Measurements from ENCODE around the gene YAP1.

Gene YAP1

GRCh38 chr11:102220728-102221467 lies 110.7 kb downstream of the YAP1 start:
- Histone ChIP-seq H3K36me3 (ENCODE audit: control insufficient read depth, low read length) (no peaks in the 10 kb centered on the region), H3K4me2 (ENCODE audit: low read length) (no peak overlapping the region), H3F3A (ENCODE audit: control insufficient read depth, insufficient read depth) (no peaks in the 10 kb centered on the region), H3K4me3 (ENCODE audit: low read length) (no peak overlapping the region), H4K20me1 (ENCODE audit: control insufficient read depth, insufficient read depth, low read depth, low read length) (no peaks in the 10 kb centered on the region), H3K9me2 (replicated peaks; ENCODE audit: control insufficient read depth, low read length) (no peaks in the 10 kb centered on the region), H3K79me2 (ENCODE audit: control insufficient read depth, low read length) (no peaks in the 10 kb centered on the region), H3K27me3 (ENCODE audit: control insufficient read depth, low read length) (0 out of 2 replicates have a peak, but pooled peaks cover 2% of the 10 kb centered on the region), H3K4me1 (ENCODE audit: control insufficient read depth, low read length) (no peaks in the 10 kb centered on the region), H3K9me3 (ENCODE audit: control insufficient read depth, insufficient read depth, low read length) (no peaks in the 10 kb centered on the region), H3K27ac (ENCODE audit: low read depth, low read length) (no peak overlapping the region)
- no peak for TF ChIP-seq CTCF (IDR thresholded peaks at IDR 0.05; ENCODE audit: low read depth, low read length, poor library complexity, severe bottlenecking)
- TF ChIP-seq EZH2phosphoT487 (IDR thresholded peaks at IDR 0.05; ENCODE audit: borderline replicate concordance, low read length): no peak

- Histone ChIP-seq H3K4me1 (ENCODE audit: control insufficient read depth, low read length) (no peaks in the 10 kb centered on the region), H3K4me2 (ENCODE audit: low read length) (no peak overlapping the region), H3K79me2 (ENCODE audit: control insufficient read depth, low read length) (no peaks in the 10 kb centered on the region), H3K36me3 (ENCODE audit: control insufficient read depth, low read length) (no peaks in the 10 kb centered on the region), H3K27ac (ENCODE audit: low read depth, low read length) (no peak overlapping the region), H3F3A (ENCODE audit: control insufficient read depth, insufficient read depth) (no peaks in the 10 kb centered on the region), H3K9me3 (ENCODE audit: control insufficient read depth, insufficient read depth, low read length) (no peaks in the 10 kb centered on the region), H4K20me1 (ENCODE audit: control insufficient read depth, insufficient read depth, low read depth, low read length) (no peaks in the 10 kb centered on the region), H3K27me3 (ENCODE audit: control insufficient read depth, low read length) (peaks cover under 1% of the 10 kb centered on the region; the same call in 1 of the 2 replicates), H3K4me3 (ENCODE audit: low read length) (no peak overlapping the region), H3K9me2 (replicated peaks; ENCODE audit: control insufficient read depth, low read length) (no peaks in the 10 kb centered on the region)
- TF ChIP-seq CTCF (IDR thresholded peaks at IDR 0.05; ENCODE audit: low read depth, low read length, poor library complexity, severe bottlenecking) (no peak), EZH2phosphoT487 (IDR thresholded peaks at IDR 0.05; ENCODE audit: borderline replicate concordance, low read length) (no peak)
Observed at GRCh38 chr11:102223859-102224258, 113.6 kb downstream of the YAP1 start.

- H3F3A ChIP-seq (ENCODE audit: control insufficient read depth, insufficient read depth): no peaks in the 10 kb centered on the region
- no peaks in the 10 kb centered on the region for H3K9me3 ChIP-seq (ENCODE audit: control insufficient read depth, insufficient read depth, low read length)
- no peaks in the 10 kb centered on the region for H3K9me2 ChIP-seq (replicated peaks; ENCODE audit: control insufficient read depth, low read length)
- H4K20me1 ChIP-seq (ENCODE audit: control insufficient read depth, insufficient read depth, low read depth, low read length): no peaks in the 10 kb centered on the region
- TF ChIP-seq EZH2phosphoT487 (IDR thresholded peaks at IDR 0.05; ENCODE audit: borderline replicate concordance, low read length) (no peak), CTCF (IDR thresholded peaks at IDR 0.05; ENCODE audit: low read depth, low read length, poor library complexity, severe bottlenecking) (no peak)
- no peaks in the 10 kb centered on the region for H3K4me1 ChIP-seq (ENCODE audit: control insufficient read depth, low read length)
- no peaks in the 10 kb centered on the region for H3K79me2 ChIP-seq (ENCODE audit: control insufficient read depth, low read length)
- H3K27me3 ChIP-seq (ENCODE audit: control insufficient read depth, low read length): peaks cover 3% of the 10 kb centered on the region; the same call in 1 of the 2 replicates
- H3K27ac ChIP-seq (ENCODE audit: low read depth, low read length): no peak overlapping the region
- no peak overlapping the region for H3K4me2 ChIP-seq (ENCODE audit: low read length)
- no peak overlapping the region for H3K4me3 ChIP-seq (ENCODE audit: low read length)
- H3K36me3 ChIP-seq (ENCODE audit: control insufficient read depth, low read length): no peaks in the 10 kb centered on the region
Observed at GRCh38 chr11:102225689-102226568, 115.7 kb downstream of the YAP1 start.
